Measurements from ENCODE around the gene SGTB. TPM values are rescaled to one million over a fixed set of nuclear protein-coding genes. Genes with fewer than 3 reads are reported as not detected.

SGTB gene
- total RNA-seq, 8 experiments from 2014 or later, result 2.8 to 35.3 (median 13.4) TPM

DNA sequence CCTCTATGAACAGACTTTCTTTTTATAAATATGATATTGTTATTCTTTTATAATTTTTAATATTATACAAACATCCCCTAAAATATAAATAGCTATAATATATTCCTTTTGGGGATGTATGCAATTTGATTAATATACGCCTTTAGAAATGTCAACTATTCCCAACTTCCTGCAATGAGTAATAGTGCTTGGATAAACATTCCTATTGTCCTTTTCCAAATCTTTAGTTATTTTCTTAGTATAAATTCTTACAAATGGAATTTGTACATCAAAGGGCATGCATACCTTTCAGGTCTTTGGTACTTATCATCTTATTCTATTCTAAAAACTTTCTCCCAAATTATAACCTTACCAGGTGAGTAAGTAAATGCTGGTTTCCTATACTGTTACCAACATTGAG lies 6.3 kb upstream of the SGTB start:
- H3K4me3 ChIP-seq, result no peak overlapping the region
- WGBS, 10 experiments, result 86 to 100% (median 100%) methylated on average over 1 of the region's 1 CpG; no CpG with 5 or more reads in 1 of the 10 experiments
- ATAC-seq (replicated peaks in 6 of 8), result no peak
- H3K27ac ChIP-seq, result no peak overlapping the region
- H3K4me1 ChIP-seq (replicated peaks in 1 of 2), result peaks cover 0 to 4% of the 10 kb centered on the region in 2 donors
- in situ Hi-C loops (cut with MboI; ENCODE audit: low pct_unique_long_range_greater_than_20kb in 2 of 9, low sequenced_read_pairs in 9 of 9, unreplicated experiment in 9 of 9), result loop anchor here in 2 of 9 experiments (25.0 kb wide), 1 partner anchor 184 kb away; no protein-coding TSS in a partner anchor

DNA sequence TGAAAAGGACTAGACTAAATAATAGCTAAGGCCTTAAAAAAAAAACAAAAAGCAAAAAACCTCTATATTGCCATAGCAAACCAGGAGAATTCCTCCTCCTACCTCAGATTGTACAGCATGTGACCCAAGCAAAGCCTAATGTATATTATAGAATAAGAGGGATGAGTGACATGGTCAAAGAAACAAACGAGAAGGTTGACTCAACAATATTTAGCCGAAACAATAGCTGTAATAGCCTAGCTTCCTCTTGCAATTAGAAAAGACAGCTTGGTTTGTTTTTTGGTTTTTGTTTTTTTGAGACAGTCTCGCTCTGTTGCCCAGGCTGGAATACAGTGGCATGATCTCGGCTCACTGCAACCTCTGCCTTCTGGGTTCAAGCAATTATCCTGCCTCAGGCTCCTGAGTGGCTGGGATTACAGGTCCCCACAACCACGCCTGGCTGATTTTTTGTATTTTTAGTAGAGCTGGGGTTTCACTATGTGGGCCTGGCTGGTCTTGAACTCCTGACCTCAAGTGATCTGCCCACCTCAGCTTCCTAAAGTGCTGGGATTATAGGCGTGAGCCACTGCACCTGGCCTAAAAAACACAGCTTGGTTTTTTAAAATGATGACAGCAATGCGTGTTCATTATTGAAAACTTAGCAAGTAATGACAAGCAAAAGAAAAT lies 5.7 kb upstream of the SGTB start:
- ATAC-seq (replicated peaks in 6 of 8), result no peak
- Histone ChIP-seq H3K27ac (no peak overlapping the region), H3K4me1 (replicated peaks in 1 of 2) (peaks cover 0 to 4% of the 10 kb centered on the region in 2 donors), H3K4me3 (no peak overlapping the region)
- 83 to 100% (median 95%) methylated on average over 1 to 7 of the region's 7 CpGs for WGBS, 10 experiments
- in situ Hi-C loops (cut with MboI; ENCODE audit: low pct_unique_long_range_greater_than_20kb in 2 of 9, low sequenced_read_pairs in 9 of 9, unreplicated experiment in 9 of 9), result loop anchor here in 2 of 9 experiments (25.0 kb wide), 1 partner anchor 185 kb away; no protein-coding TSS in a partner anchor

DNA sequence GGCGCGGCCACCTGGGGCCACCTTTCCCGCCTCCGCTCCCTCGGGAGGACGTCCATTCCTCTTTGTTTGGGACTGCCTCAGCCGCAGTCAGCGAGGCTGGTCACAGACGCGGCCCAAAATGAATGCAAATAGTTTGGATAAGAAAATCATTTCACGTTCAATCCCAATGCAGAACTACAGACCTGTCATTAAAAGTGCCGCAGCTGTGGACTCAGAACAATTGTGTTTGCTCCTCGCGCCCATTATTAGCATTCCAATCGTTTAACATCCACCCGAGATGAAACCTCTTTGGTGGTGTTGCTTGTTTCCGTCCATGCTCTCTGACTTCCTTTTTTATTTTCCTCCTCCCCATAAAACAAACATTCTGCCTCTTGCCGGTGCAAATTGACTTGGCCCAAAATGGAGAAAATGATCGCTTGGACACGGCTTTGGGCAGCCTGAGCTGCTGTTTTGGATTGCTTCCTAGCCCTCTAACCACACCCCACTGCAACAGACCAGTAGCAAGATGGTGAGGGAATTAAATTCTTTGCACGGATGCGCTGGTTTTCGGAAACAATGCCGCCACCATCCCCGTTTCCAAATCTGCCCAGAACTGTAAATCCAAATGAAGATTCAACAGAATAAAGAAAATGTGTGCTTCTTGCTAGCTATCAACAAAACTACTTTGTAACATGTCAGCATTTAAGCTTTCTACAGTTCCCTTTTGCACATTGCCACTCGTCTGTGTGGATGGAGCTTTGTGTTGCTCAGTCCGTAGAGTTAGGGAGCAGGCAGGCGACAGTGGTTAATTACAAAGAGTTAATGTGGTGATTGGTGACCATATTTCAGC lies 880 bp upstream of the SGTB start:
- Histone ChIP-seq H3K27ac (peak overlapping the region; percentile 77 to 82), H3K4me3 (peak overlapping the region; percentile 72 to 93 (median 80)), H3K4me1 (replicated peaks in 1 of 2) (peaks cover 7 to 11% of the 10 kb centered on the region in 2 donors)
- WGBS, 10 experiments, result 0 to 6% (median 1%) methylated on average over 7 to 20 of the region's 28 CpGs; no CpG with 5 or more reads in 3 of the 10 experiments
- in situ Hi-C loops (cut with MboI; ENCODE audit: low pct_unique_long_range_greater_than_20kb in 2 of 9, low sequenced_read_pairs in 9 of 9, unreplicated experiment in 9 of 9), result loop anchor here in 1 of 9 experiments (25.0 kb wide), 1 partner anchor 215 kb away; the partner anchor contains the start of gene ERBIN
- peak in 7 of 8 experiments; percentile 4 to 33 (median 13) for ATAC-seq (replicated peaks in 6 of 8)

DNA sequence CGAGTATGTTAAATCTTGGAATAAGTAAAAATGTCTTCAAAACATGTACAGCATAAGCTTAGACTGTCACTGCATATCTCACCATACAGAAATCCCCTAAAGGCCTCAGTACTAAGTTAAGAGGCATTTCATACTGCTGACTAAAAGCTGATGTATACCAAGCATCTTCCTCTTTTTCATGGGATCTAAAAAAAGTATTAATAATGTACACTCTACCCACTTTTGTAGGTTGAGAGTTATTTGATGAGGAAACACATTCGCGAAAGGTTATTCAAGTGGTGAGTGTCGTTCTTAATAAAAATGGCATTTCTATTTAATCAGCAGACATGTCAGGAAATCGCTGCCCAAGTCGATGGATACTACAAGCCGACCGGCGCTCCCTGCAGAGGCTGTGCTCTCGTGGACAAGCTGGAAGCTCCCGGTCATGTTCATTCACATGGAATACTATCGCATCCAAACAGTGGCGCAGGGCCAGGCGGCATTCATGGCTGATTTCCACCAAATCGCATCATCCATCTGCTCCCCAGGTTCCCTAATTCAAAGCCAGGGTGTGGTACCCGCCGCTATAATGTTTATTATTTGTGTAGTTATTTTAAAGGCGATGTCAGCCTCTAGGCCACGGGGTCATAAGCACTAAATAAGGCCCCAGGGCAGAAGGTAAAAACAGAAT lies 724 bp downstream of the SGTB start:
- H3K27ac ChIP-seq, result peak overlapping the region; percentile 45 to 79
- 0 to 50% (median 16%) methylated on average over 1 to 15 of the region's 19 CpGs for WGBS, 10 experiments
- in situ Hi-C loops (cut with MboI; ENCODE audit: low pct_unique_long_range_greater_than_20kb in 2 of 9, low sequenced_read_pairs in 9 of 9, unreplicated experiment in 9 of 9), result loop anchor here in 1 of 9 experiments (25.0 kb wide), 1 partner anchor 216 kb away; the partner anchor contains the start of gene ERBIN
- ATAC-seq (replicated peaks in 6 of 8), result peak; percentile 21 to 42 (median 35)
- peaks cover 7 to 11% of the 10 kb centered on the region in 2 donors for H3K4me1 ChIP-seq (replicated peaks in 1 of 2)
- H3K4me3 ChIP-seq, result peak overlapping the region; percentile 72 to 93 (median 80)

DNA sequence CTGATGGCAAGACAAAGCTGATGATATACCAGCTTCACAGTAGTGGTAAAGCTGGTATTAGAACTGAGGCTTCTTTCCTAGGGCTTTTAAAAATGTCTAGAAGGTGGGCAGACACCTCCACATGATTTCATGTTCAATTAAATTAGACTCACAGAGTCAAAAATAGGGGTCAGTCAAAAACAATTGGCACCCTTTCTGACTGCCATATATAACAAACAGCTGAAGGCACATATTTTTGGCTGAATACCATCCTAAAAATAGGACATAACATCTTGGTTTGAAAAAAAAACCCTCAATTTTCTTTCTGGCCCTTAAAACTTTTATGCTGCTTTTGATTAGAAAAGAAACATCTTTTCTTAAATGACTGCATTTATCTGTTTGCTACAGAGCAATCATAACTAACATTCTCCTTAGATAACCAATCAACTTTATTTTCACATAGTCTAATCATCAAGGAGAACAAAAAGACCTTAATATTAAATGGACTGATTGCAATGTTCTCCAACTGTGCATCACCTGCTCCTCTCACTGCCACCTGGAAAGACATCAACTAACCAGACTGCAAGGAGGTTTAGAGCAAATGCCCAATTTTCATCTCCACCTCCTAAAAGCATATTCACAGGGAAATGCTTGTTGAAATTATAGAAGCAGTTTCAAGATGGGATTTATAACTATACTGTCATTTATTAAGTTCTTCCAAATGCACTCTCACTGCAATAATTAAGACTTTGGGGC lies 3.2 kb downstream of the SGTB start:
- ATAC-seq (replicated peaks in 6 of 8), result no peak
- H3K4me3 ChIP-seq, result no peak overlapping the region
- H3K4me1 ChIP-seq (replicated peaks in 1 of 2), result peaks cover 7 to 8% of the 10 kb centered on the region in 2 donors
- in situ Hi-C loops (cut with MboI; ENCODE audit: low pct_unique_long_range_greater_than_20kb in 2 of 9, low sequenced_read_pairs in 9 of 9, unreplicated experiment in 9 of 9), result loop anchor here in 1 of 9 experiments (25.0 kb wide), 1 partner anchor 219 kb away; the partner anchor contains the start of gene ERBIN
- H3K27ac ChIP-seq, result no peak overlapping the region

DNA sequence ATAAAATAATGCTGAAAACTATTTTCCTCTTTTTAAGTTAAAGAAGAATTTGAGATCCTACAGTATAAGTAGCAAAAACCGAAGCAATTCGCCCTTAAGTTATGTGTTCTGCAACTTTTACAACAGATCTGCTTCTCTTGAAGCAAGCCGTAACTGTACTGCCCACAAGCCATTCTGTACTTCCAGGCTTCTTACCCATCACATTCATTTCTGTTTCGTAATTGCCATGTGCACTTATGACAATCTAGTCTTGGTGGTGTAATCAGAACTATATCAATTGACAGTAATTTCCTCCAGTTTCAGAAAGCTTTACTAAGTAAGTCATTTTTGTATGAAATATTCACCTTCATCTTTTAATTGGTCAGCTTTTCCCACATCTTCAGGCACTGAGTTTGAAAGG lies 13.8 kb downstream of the SGTB start:
- no peak overlapping the region for H3K4me3 ChIP-seq
- in situ Hi-C loops (cut with MboI; ENCODE audit: low pct_unique_long_range_greater_than_20kb in 2 of 9, low sequenced_read_pairs in 9 of 9, unreplicated experiment in 9 of 9), result loop anchor here in 1 of 9 experiments (25.0 kb wide), 1 partner anchor 229 kb away; the partner anchor contains the start of gene ERBIN
- no peaks in the 10 kb centered on the region for H3K4me1 ChIP-seq (replicated peaks in 1 of 2)
- H3K27ac ChIP-seq, result no peak overlapping the region
- 88 to 100% (median 95%) methylated on average over 2 to 4 of the region's 4 CpGs for WGBS, 10 experiments
- ATAC-seq (replicated peaks in 6 of 8), result no peak

DNA sequence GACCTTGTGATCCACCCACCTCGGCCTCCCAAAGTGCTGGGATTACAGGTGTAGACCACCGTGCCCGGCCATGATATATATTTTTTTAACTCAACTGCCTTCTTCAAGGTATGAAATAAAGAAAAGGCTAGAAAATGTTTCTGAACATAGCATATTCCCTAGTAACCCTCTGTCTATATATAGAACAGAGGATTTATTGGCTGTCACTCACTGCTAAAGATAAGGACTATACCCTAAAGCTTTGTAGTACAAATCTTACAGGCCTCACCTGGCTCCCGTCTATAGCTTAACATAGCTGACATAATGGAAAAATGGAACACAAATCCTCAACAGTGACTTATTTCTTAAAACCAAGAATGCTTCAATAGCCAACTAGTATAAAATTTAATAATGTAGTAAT lies 14.2 kb downstream of the SGTB start:
- ATAC-seq (replicated peaks in 6 of 8), result no peak
- WGBS, 10 experiments, result 67 to 100% (median 95%) methylated on average over 1 to 4 of the region's 4 CpGs; no CpG with 5 or more reads in 3 of the 10 experiments
- in situ Hi-C loops (cut with MboI; ENCODE audit: low pct_unique_long_range_greater_than_20kb in 2 of 9, low sequenced_read_pairs in 9 of 9, unreplicated experiment in 9 of 9), result loop anchor here in 1 of 9 experiments (25.0 kb wide), 1 partner anchor 230 kb away; the partner anchor contains the start of gene ERBIN
- no peak overlapping the region for H3K4me3 ChIP-seq
- no peak overlapping the region for H3K27ac ChIP-seq
- H3K4me1 ChIP-seq (replicated peaks in 1 of 2), result no peaks in the 10 kb centered on the region

DNA sequence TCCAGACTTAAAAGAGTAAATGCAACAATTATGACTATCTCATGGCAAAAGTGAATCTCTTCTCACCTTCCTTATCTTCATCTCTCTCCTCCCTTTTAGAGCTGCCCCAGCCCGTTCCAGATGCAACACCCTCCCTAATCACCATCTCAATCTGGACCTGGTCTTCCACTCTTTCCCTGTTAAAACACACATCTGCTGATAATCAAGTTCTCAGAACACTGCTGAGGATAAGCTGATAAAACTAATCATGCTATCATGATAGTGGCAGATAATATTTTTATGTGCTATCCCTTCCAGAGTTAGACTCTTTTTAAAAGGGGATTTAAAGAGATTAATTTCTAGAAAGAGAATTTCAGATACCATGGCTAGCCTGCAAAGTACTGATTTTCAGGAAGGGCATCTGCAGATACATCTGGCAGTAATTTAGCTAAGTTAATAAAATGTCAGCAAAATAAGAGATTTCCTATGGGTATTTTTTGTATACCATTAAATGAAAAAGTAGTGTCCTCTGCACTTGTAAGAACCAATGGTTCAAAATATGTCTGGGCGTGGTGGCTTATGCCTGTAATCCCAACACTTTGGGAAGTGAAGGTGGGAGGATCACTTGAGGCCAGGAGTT lies 17.2 kb downstream of the SGTB start:
- in situ Hi-C loops (cut with MboI; ENCODE audit: low pct_unique_long_range_greater_than_20kb in 2 of 9, low sequenced_read_pairs in 9 of 9, unreplicated experiment in 9 of 9), result loop anchor here in 1 of 9 experiments (25.0 kb wide), 1 partner anchor 233 kb away; the partner anchor contains the start of gene ERBIN
- no peak overlapping the region for H3K27ac ChIP-seq
- no peak overlapping the region for H3K4me3 ChIP-seq
- ATAC-seq (replicated peaks in 6 of 8), result no peak
- no peaks in the 10 kb centered on the region for H3K4me1 ChIP-seq (replicated peaks in 1 of 2)
- WGBS, 10 experiments, result 55 to 100% (median 80%) methylated on average over 1 to 2 of the region's 2 CpGs; no CpG with 5 or more reads in 3 of the 10 experiments

DNA sequence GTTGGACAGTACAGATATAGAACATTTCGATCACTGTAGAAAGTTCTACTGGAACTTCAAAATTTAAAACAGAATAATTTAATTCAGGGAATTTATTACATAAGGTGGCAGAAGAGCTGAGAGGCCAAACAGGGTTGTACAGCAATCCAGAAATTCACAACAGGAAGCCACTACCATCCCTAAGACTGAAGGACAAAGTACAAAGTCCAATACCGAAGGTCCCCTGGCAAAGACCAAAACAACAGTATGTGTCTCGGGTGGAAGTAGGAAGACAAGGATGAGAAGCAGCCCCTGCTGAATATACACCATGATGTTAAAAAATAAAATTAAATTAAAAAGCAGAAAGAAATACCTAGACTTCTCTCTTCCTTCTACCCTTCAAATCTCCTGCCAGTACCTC lies 19.9 kb downstream of the SGTB start:
- Histone ChIP-seq H3K27ac (no peak overlapping the region), H3K4me1 (replicated peaks in 1 of 2) (no peaks in the 10 kb centered on the region), H3K4me3 (no peak overlapping the region)
- in situ Hi-C loops (cut with MboI; ENCODE audit: low pct_unique_long_range_greater_than_20kb in 2 of 9, low sequenced_read_pairs in 9 of 9, unreplicated experiment in 9 of 9), result loop anchor here in 1 of 9 experiments (25.0 kb wide), 1 partner anchor 235 kb away; the partner anchor contains the start of gene ERBIN
- no peak for ATAC-seq (replicated peaks in 6 of 8)
- 60 to 100% (median 100%) methylated on average over 1 to 3 of the region's 3 CpGs; no CpG with 5 or more reads in 1 of the 10 experiments for whole genome bisulfite sequencing, 10 experiments

DNA sequence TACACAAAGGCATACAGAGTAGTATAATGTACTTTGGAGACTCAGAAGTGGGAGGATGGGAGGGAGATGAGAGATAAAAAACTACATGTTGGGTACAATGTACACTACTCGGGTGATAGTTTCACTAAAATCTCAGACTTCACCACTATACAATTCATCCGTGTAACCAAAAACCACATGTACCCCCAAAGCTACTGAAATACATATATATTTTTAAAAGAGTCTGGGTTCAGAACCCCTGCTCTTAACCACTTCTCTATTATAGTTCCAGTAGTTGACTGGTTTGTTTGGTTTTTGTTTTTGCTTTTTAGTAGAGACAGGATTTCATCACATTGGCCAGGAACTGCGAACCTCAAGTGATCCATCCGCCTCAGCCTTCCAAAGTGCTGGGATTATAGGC lies 22.6 kb downstream of the SGTB start:
- no peak for ATAC-seq (replicated peaks in 6 of 8)
- H3K27ac ChIP-seq, result no peak overlapping the region
- WGBS, 10 experiments, result 90 to 100% (median 98%) methylated on average over 2 to 4 of the region's 4 CpGs; no CpG with 5 or more reads in 3 of the 10 experiments
- no peaks in the 10 kb centered on the region for H3K4me1 ChIP-seq (replicated peaks in 1 of 2)
- in situ Hi-C loops (cut with MboI; ENCODE audit: low pct_unique_long_range_greater_than_20kb in 2 of 9, low sequenced_read_pairs in 9 of 9, unreplicated experiment in 9 of 9), result no loop called here
- no peak overlapping the region for H3K4me3 ChIP-seq

DNA sequence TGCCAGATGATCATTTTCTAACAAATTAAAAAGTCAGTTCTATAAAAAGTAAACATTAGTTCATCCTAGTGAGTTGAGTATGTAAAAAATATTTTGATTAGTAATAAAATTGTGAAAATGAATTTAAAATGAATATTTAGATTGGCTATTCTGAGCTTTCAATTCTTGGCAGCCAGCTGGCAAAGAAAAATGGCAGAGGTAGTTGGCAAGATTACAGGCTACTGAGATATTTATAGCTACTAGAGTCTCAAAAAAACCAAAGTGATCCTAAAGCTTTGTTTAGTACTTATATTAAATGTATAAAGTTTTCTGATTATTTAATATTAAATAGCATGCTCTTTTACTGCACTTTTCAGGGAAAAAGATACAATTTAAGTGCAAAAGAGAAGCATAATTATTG lies 25.0 kb downstream of the SGTB start:
- in situ Hi-C loops (cut with MboI; ENCODE audit: low pct_unique_long_range_greater_than_20kb in 2 of 9, low sequenced_read_pairs in 9 of 9, unreplicated experiment in 9 of 9), result no loop called here
- H3K27ac ChIP-seq, result no peak overlapping the region
- no peak overlapping the region for H3K4me3 ChIP-seq
- no peaks in the 10 kb centered on the region for H3K4me1 ChIP-seq (replicated peaks in 1 of 2)
- no peak for ATAC-seq (replicated peaks in 6 of 8)

DNA sequence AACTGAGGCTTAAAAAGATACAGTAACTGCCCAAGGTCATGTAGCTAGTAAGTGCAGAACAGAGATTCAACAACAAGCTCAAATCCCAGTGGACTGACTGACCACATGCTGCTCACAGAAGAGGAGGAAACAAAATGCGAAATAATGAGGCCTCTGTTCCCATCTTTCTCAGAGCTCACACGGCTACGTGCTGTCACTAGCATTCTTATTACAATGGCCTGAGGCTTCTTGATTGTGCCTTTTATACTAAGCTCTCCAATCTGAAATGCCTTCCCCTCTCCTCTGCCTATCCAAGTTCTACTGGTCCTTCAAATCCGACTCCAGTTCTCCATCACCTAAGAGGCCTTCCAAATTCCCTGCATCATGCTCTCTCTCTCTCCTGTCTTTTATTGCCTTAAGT lies 26.0 kb downstream of the SGTB start:
- WGBS, 10 experiments, result 53 to 100% (median 73%) methylated on average over 1 to 4 of the region's 4 CpGs; no CpG with 5 or more reads in 1 of the 10 experiments
- ATAC-seq (replicated peaks in 6 of 8), result no peak
- Histone ChIP-seq H3K27ac (no peak overlapping the region), H3K4me1 (replicated peaks in 1 of 2) (no peaks in the 10 kb centered on the region), H3K4me3 (no peak overlapping the region)
- in situ Hi-C loops (cut with MboI; ENCODE audit: low pct_unique_long_range_greater_than_20kb in 2 of 9, low sequenced_read_pairs in 9 of 9, unreplicated experiment in 9 of 9), result no loop called here

All from motor neuron (in vitro differentiated cells).